GM12878 (cell line): ENCODE measurements around the gene AJM1. TPM values are rescaled to one million over a fixed set of nuclear protein-coding genes. Genes with fewer than 3 reads are reported as not detected.
"Not testable (repeated sequence)": the region's sequence is repeated elsewhere in the genome, so short reads cannot be mapped to it uniquely, and the experiment has no call there.

Experiments
- ATAC-seq: fragments of 200-7000 bp; cut with Tn5 transposase; 3 replicates; pipeline ENCODE4 v1.9.1; 2020; ENCODE audit warnings: mild to moderate bottlenecking, moderate library complexity
- Bru-seq: library from RNA; stranded (reverse); fragments of 400-500 nt; gene quantifications from one replicate; lab custom pipeline; 2021; lab: Mats Ljungman, UMichigan
- BruChase-seq, 2 experiments: library from RNA; stranded (reverse); fragments of 400-500 nt; gene quantifications; one replicate each; lab custom pipeline; 2021; lab: Mats Ljungman, UMichigan
- BruUV-seq: library from RNA; stranded (reverse); fragments of 400-500 nt; replicated peaks from 2 replicates; lab custom pipeline; 2021; lab: Mats Ljungman, UMichigan
- CTCF ChIA-PET: fragments of 300-600 bp; sonication (Branson Sonifier 250); formaldehyde crosslinking; extraction: SDS; loops from one replicate; lab custom pipeline; 2021; ENCODE audit warnings: inconsistent platforms; lab: Yijun Ruan, JAX
- POLR2A ChIA-PET: fragments of 350-600 bp; formaldehyde crosslinking; extraction: SDS; loops from one replicate; lab custom pipeline; 2021; ENCODE audit warnings: inconsistent platforms; lab: Charles Lee
- RAD21 ChIA-PET: fragments of 300-600 bp; sonication (Branson Sonifier 250); formaldehyde crosslinking; loops from one replicate; lab custom pipeline; 2023; ENCODE audit warnings: antibody characterized with exemption; ENCODE audit not compliant: unreplicated experiment; lab: Charles Lee
- SMC1A ChIA-PET: fragments of 300-600 bp; sonication (Branson Sonifier 250); formaldehyde crosslinking; loops from one replicate; lab custom pipeline; 2023; ENCODE audit not compliant: unreplicated experiment, uncharacterized antibody; lab: Charles Lee
- DNase-seq: peaks from one replicate; pipeline ENCODE4 v3.0.0-alpha.2; 2011; ENCODE audit warnings: low read depth, low spot score
- FAIRE-seq: peaks from 3 replicates; lab custom pipeline; 2011; peaks lifted over from hg19 to GRCh38; lab: Jason Lieb, UNC
- H2AFZ ChIP-seq: 2 replicates; pipeline ENCODE4 v1.6.0; 2011; ENCODE audit warnings: low read depth, low read length, control low read depth; ENCODE audit not compliant: control insufficient read depth
- H3K27ac ChIP-seq: 2 replicates; pipeline ENCODE4 v1.5.1; 2011; ENCODE audit warnings: control low read depth; ENCODE audit not compliant: control insufficient read depth, insufficient read depth
- H3K27me3 ChIP-seq, 2 experiments: replicated peaks in 1 of 2; 2 replicates each; pipeline versions ENCODE4 v1.6.0 to v1.6.1; 2011; ENCODE audit warnings: low read length in 1 of 2; ENCODE audit not compliant: control insufficient read depth in 2 of 2, insufficient read depth in 2 of 2
- H3K36me3 ChIP-seq, 2 experiments: 2 replicates each; pipeline ENCODE4 v1.5.1; 2011; ENCODE audit warnings: low read length in 1 of 2; ENCODE audit not compliant: control insufficient read depth in 2 of 2, insufficient read depth in 2 of 2
- H3K4me1 ChIP-seq: 2 replicates; pipeline ENCODE4 v1.6.1; 2011; ENCODE audit warnings: mild to moderate bottlenecking, low read length, moderate library complexity, mixed read lengths; ENCODE audit not compliant: control insufficient read depth, insufficient read depth
- H3K4me2 ChIP-seq: 2 replicates; pipeline ENCODE4 v1.6.0; 2011; ENCODE audit warnings: control low read depth; ENCODE audit not compliant: control insufficient read depth, insufficient read depth
- H3K4me3 ChIP-seq: fragments of 200-600 bp; sonication (generic); 2 replicates; pipeline ENCODE4 v1.5.1; 2016
- H3K79me2 ChIP-seq: 2 replicates; pipeline ENCODE4 v1.6.0; 2011; ENCODE audit warnings: low read length; ENCODE audit not compliant: control insufficient read depth, insufficient read depth
- H3K9ac ChIP-seq: 2 replicates; pipeline ENCODE4 v1.8.0; 2011; ENCODE audit warnings: low read length, control low read depth, mixed read lengths; ENCODE audit not compliant: control insufficient read depth, insufficient read depth
- H3K9me3 ChIP-seq: replicated peaks from 3 replicates; pipeline ENCODE4 v1.5.1; 2011; ENCODE audit warnings: mild to moderate bottlenecking, low read length; ENCODE audit not compliant: control insufficient read depth, insufficient read depth
- H4K20me1 ChIP-seq: 2 replicates; pipeline ENCODE4 v1.6.0; 2011; ENCODE audit not compliant: control insufficient read depth, insufficient read depth
- BACH1 ChIP-seq: fragments of 450-650 bp; IDR thresholded peaks from 2 replicates; pipeline ENCODE4 v1.6.1; 2017; ENCODE audit warnings: mild to moderate bottlenecking, borderline replicate concordance
- CREB1 ChIP-seq: IDR thresholded peaks from 2 replicates; pipeline ENCODE4 v1.6.1; 2012; ENCODE audit warnings: low read depth, mild to moderate bottlenecking, inconsistent platforms
- DPF2 ChIP-seq: fragments of 450-650 bp; IDR thresholded peaks from 2 replicates; pipeline ENCODE4 v1.6.1; 2017; ENCODE audit warnings: mild to moderate bottlenecking
- HDGF ChIP-seq: fragments of 450-650 bp; IDR thresholded peaks from 2 replicates; pipeline ENCODE4 v1.6.1; 2016; ENCODE audit warnings: antibody characterized with exemption
- IKZF1 ChIP-seq: fragments of 450-650 bp; conservative IDR thresholded peaks from 2 replicates; pipeline ENCODE4 v1.6.1; 2017; ENCODE audit warnings: antibody characterized with exemption, mild to moderate bottlenecking
- KLF5 ChIP-seq: fragments of 450-650 bp; IDR thresholded peaks from 2 replicates; pipeline ENCODE4 v1.6.1; 2014; ENCODE audit warnings: mild to moderate bottlenecking; ENCODE audit not compliant: partially characterized antibody
- LARP7 ChIP-seq: fragments of 450-650 bp; IDR thresholded peaks from 2 replicates; pipeline ENCODE4 v1.6.1; 2017; ENCODE audit warnings: mild to moderate bottlenecking
- MLLT1 ChIP-seq: fragments of 450-650 bp; IDR thresholded peaks from 2 replicates; pipeline ENCODE4 v1.6.1; 2016; ENCODE audit warnings: mild to moderate bottlenecking
- POLR2A ChIP-seq: IDR thresholded peaks from 2 replicates; pipeline ENCODE4 v1.6.1; 2011; ENCODE audit warnings: low read depth, mild to moderate bottlenecking, low read length
- POLR2AphosphoS2 ChIP-seq: IDR thresholded peaks from 2 replicates; pipeline ENCODE4 v1.6.1; 2011; ENCODE audit warnings: low read depth, mild to moderate bottlenecking, low read length, improper control_type of control experiment, moderate library complexity
- RAD21 ChIP-seq: IDR thresholded peaks from 2 replicates; pipeline ENCODE4 v1.6.1; 2011; ENCODE audit warnings: mild to moderate bottlenecking, low read depth, low read length, moderate library complexity; ENCODE audit not compliant: insufficient read depth
- RB1 ChIP-seq: fragments of 450-650 bp; formaldehyde crosslinking; IDR thresholded peaks from 2 replicates; pipeline ENCODE4 v1.6.1; 2017; ENCODE audit warnings: mild to moderate bottlenecking, borderline replicate concordance
- RELA ChIP-seq: fragments of 450-650 bp; IDR thresholded peaks from 2 replicates; pipeline ENCODE4 v1.8.0; 2014; ENCODE audit warnings: borderline replicate concordance; ENCODE audit not compliant: partially characterized antibody
- SMC3 ChIP-seq: IDR thresholded peaks from 2 replicates; pipeline ENCODE4 v1.6.1; 2011; ENCODE audit warnings: low read length, improper control_type of control experiment, borderline replicate concordance
- WGBS: methylation state at CpG from one replicate; pipeline ENCODE4 v1.1.6; 2016; ENCODE audit warnings: low lambda C conversion rate; ENCODE audit not compliant: insufficient replicate concordance, insufficient coverage; ENCODE audit errors: missing lambda C conversion rate; 5-methylcytosine and 5-hydroxymethylcytosine counted together
- in situ Hi-C: fragments of 300-500 bp; cut with MboI; formaldehyde crosslinking; loops from 9 replicates; pipeline ENCODE4 v1.14.3; 2018; ENCODE audit warnings: mixed read lengths
- intact Hi-C: fragments of 100-400 bp; cut with micrococcal nuclease; formaldehyde crosslinking; loops from one replicate; pipeline ENCODE4 v1.14.2; 2022; ENCODE audit not compliant: unreplicated experiment
- long read RNA-seq, 2 experiments: library from polyadenylated mRNA; unstranded; transcript quantifications; one replicate each; pipeline ENCODE4 v2.0.0, GENCODE V29; 2019 to 2020
- polyA minus RNA-seq, 3 experiments: library from RNA; depleted of rRNA, polyadenylated mRNA; stranded (reverse); fragments of >200 nt; gene quantifications; 2 replicates each; pipeline ENCODE4 v1.2.3, GENCODE V29; 2011
- polyA plus RNA-seq, 11 experiments: library from polyadenylated mRNA; depleted of rRNA in 4 of 11; unstranded in 6 of 11; stranded (reverse) in 5 of 11; fragments of >200 nt; fragmentation: Nextera tagmentation in 4 of 11; fragmentation: Illumina TruSeq in 1 of 11; extraction: Ambion mirVana in 4 of 11; extraction: Trizol in 1 of 11; gene quantifications; 1 replicate in 1 of 11; 2 replicates in 10 of 11; pipeline versions ENCODE4 v1.2.1 to v1.2.3, GENCODE V29; 2011 to 2016; ENCODE audit warnings: inconsistent platforms in 2 of 11, missing spikeins in 2 of 11, low read depth in 1 of 11
- total RNA-seq, 4 experiments: library from RNA; depleted of rRNA in 3 of 4; stranded (reverse); fragments of >200 nt in 3 of 4; fragmentation: Illumina TruSeq in 1 of 4; extraction: Trizol in 1 of 4; gene quantifications; 2 replicates each; pipeline versions ENCODE4 v1.2.1 to v1.2.3, GENCODE V29; 2013 to 2021
- TF ChIP-seq, protein P1 (sequence below), 3 experiments: IDR thresholded peaks in 2 of 3; conservative IDR thresholded peaks in 1 of 3; 2 replicates each; pipeline ENCODE4 v1.5.1; 2011; ENCODE audit warnings: low read depth in 3 of 3, low read length in 3 of 3, mild to moderate bottlenecking in 3 of 3, control low read depth in 2 of 3, moderate library complexity in 2 of 3, inconsistent platforms in 1 of 3, mixed read lengths in 1 of 3; ENCODE audit not compliant: control insufficient read depth in 2 of 3, insufficient read depth in 1 of 3; ENCODE audit errors: extremely low read depth in 1 of 3

AJM1 gene
- 13.9 and 16.4 TPM in 2 replicates for total RNA-seq (2013; cell fraction: nucleolus; rRNA removed)
- total RNA-seq (2014; rRNA removed) (0.98 and 1.2 TPM in 2 replicates), total RNA-seq (2014; rRNA removed; fragmentation: Illumina TruSeq; extraction: Trizol) (0.27 and 0.46 TPM in 2 replicates), total RNA-seq (2021) (1.9 and 2.5 TPM in 2 replicates), polyA plus RNA-seq (2011; rRNA removed) (0.55 and 1.2 TPM in 2 replicates), polyA plus RNA-seq (2014; fragmentation: Illumina TruSeq; extraction: Trizol) (0.06 TPM in 1 of 2 replicates, not detected in the other), polyA plus RNA-seq (2014; fragmentation: Nextera tagmentation; extraction: Ambion mirVana) (not detected), polyA plus RNA-seq (2014; rRNA removed) (1.6 and 2.7 TPM in 2 replicates), polyA plus RNA-seq (2016; fragmentation: Nextera tagmentation; extraction: Ambion mirVana) (under 1 TPM; 0.54 to 0.82 TPM), polyA minus RNA-seq (2011; rRNA and poly(A)+ RNA removed) (0.07 and 0.62 TPM in 2 replicates), Bru-seq, nascent RNA (percentile 43 among the genes with signal in this experiment), BruChase-seq, experiment 1, labeled RNA remaining after a 6-hour chase (percentile 57 among the genes with signal in this experiment), BruChase-seq, experiment 2, labeled RNA remaining after a 2-hour chase (percentile 51 among the genes with signal in this experiment)
- polyA plus RNA-seq (2011; ENCODE audit: low read depth): 0.25 TPM
- polyA plus RNA-seq (2011; cell fraction: cytosol; rRNA removed): 0.97 and 1.9 TPM in 2 replicates
- polyA plus RNA-seq (2011; cell fraction: nucleus; rRNA removed): 35.1 and 40.0 TPM in 2 replicates
- polyA plus RNA-seq (2012): 1.9 and 2.7 TPM in 2 replicates
- polyA minus RNA-seq (2011; cell fraction: cytosol; rRNA and poly(A)+ RNA removed): 0.31 and 1.1 TPM in 2 replicates
- 3.6 and 4.8 TPM in 2 replicates for polyA minus RNA-seq (2011; cell fraction: nucleus; rRNA and poly(A)+ RNA removed)
- long read RNA-seq, experiment 1: 0 reads
- long read RNA-seq, experiment 2: 0 reads

DNA sequence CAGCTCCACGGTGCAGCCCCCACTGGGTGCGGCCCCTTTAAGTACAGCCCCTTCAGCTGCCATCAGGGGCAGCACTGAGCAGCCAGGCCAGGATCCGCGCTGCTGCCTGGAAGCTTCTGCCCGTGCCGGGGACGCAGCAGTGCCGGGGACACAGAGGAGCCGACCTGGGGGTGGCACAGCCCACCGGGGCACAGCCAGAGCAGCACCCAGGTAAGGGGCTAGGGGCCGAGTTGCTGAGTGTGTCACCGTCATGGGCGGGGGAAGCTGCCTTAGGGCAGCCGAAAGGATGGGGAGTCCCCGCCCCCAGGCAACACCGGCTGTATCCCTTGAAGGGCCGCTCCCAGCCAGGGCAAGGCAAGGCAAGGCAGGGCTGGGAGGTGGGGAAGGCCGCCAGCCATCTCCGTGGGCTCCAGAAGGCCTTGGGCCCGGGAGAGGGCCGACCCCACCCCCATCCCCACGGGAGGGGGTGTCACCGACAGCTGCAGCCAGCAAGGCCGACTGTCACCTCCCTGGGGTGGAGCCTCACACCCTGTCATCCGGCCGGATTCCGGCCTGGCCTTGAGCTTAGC, at the start of gene AJM1:
Gene AJM1, plus strand, starts transcription at position 99 of the 569 bp plus-strand sequence. CDS start 1,937 bp downstream, outside the sequence.
- peak within 1 kb of the TSS; percentile 82; the same call in 1 of the 2 replicates for H3K4me3 ChIP-seq
- in situ Hi-C loops, H3K27me3 ChIP-seq, H3K36me3 ChIP-seq, H3K4me1 ChIP-seq, intact Hi-C loops, H4K20me1 ChIP-seq, H3K27ac ChIP-seq, H3K9me3 ChIP-seq, H3K79me2 ChIP-seq, BruUV-seq: not testable (repeated sequence)
- WGBS: under 1% methylated on average over 24 of the region's 27 CpGs
- ATAC-seq (peak; percentile 94), FAIRE-seq (peak; percentile 96), DNase-seq (peak; percentile 21)
- H3K4me2 ChIP-seq: peak within 1 kb of the TSS; percentile 74
- ChIA-PET POLR2A (interaction anchor here (0.6 to 1.4 kb wide), 6 partner anchors 17 to 77 kb away, joined by 3 to 9 read pairs (median 4); partner anchors contain the start of gene TRAF2), CTCF (interaction anchor here (0.6 to 4.5 kb wide), 38 partner anchors 9 to 381 kb away, joined by 3 to 46 read pairs (median 4); partner anchors contain the start of genes FBXW5, FUT7 and TRAF2), RAD21 (interaction anchor here (0.6 to 4.1 kb wide), 11 partner anchors 33 to 193 kb away, joined by 3 to 16 read pairs (median 4); no protein-coding TSS in a partner anchor), SMC1A (interaction anchor here (0.6 to 2.4 kb wide), 8 partner anchors 29 to 89 kb away, joined by 3 to 6 read pairs (median 3); no protein-coding TSS in a partner anchor)
- peak within 1 kb of the TSS; percentile 22; the same call in 1 of the 2 replicates for H3K9ac ChIP-seq
- H2AFZ ChIP-seq: peak within 1 kb of the TSS; percentile 75
- 0 out of 2 replicates have a peak, but pooled peaks have one; percentile 54 for TF ChIP-seq LARP7
- TF ChIP-seq POLR2AphosphoS2: 0 out of 2 replicates have a peak, but pooled peaks have one; percentile 31
- TF ChIP-seq DPF2: peak; percentile 28; the same call in 1 of the 2 replicates
- peak; percentile 54 for TF ChIP-seq POLR2A
- TF ChIP-seq, protein P1, sequence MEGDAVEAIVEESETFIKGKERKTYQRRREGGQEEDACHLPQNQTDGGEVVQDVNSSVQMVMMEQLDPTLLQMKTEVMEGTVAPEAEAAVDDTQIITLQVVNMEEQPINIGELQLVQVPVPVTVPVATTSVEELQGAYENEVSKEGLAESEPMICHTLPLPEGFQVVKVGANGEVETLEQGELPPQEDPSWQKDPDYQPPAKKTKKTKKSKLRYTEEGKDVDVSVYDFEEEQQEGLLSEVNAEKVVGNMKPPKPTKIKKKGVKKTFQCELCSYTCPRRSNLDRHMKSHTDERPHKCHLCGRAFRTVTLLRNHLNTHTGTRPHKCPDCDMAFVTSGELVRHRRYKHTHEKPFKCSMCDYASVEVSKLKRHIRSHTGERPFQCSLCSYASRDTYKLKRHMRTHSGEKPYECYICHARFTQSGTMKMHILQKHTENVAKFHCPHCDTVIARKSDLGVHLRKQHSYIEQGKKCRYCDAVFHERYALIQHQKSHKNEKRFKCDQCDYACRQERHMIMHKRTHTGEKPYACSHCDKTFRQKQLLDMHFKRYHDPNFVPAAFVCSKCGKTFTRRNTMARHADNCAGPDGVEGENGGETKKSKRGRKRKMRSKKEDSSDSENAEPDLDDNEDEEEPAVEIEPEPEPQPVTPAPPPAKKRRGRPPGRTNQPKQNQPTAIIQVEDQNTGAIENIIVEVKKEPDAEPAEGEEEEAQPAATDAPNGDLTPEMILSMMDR (IDR thresholded peaks at IDR 0.05 in 2 of 3, conservative IDR thresholded peaks at IDR 0.05 in 1 of 3; ENCODE audit: control insufficient read depth in 2 of 3, extremely low read depth in 1 of 3, insufficient read depth in 1 of 3, low read depth in 3 of 3, low read length in 3 of 3): peak; percentile 87 to 97 (median 90)
- peak; percentile 50; the same call in 1 of the 2 replicates for TF ChIP-seq IKZF1
- peak; percentile 40; the same call in 1 of the 2 replicates for TF ChIP-seq MLLT1
- TF ChIP-seq SMC3: peak; percentile 39
- peak; percentile 59; the same call in 1 of the 2 replicates for TF ChIP-seq RB1
- peak; percentile 38; the same call in 1 of the 2 replicates for TF ChIP-seq RAD21
- TF ChIP-seq HDGF: peak; percentile 54; the same call in 1 of the 2 replicates
- peak; percentile 44 for TF ChIP-seq CREB1
- peak; percentile 33; the same call in 1 of the 2 replicates for TF ChIP-seq BACH1
- peak; percentile 70 for TF ChIP-seq RELA
- TF ChIP-seq KLF5: peak; percentile 38
